T-helper 2 cell (primary cell): Measurements from ENCODE around the gene FABP7.
"Not testable (repeated sequence)": the region's sequence is repeated elsewhere in the genome, so short reads cannot be mapped to it uniquely, and the experiment has no call there.

ENCODE experiments used
- DNase-seq, 5 experiments: peaks; one replicate each; pipeline versions ENCODE4 v3.0.0 to v3.0.0-alpha.2; 2012 to 2022
- total RNA-seq, 2 donors: gene quantifications; one replicate each; lab custom pipeline; 2026; lab: John Stamatoyannopoulos, UW

FABP7 gene
- 0 reads per million in 2 donors for total RNA-seq

DNA sequence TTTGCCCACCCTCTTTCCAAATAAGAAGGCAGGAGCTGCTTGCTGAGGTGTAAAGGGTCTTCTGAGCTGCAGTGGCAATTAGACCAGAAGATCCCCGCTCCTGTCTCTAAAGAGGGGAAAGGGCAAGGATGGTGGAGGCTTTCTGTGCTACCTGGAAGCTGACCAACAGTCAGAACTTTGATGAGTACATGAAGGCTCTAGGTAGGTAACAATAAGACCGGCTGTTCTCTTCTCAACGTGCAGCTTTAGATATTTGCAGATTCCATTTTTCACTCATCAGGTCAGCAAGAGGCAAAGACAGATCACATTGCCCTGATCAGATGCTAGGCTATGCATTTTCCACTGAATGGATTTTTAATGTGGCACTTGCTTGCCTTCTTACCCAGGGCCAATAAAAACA lies at the start of gene FABP7:
TSS of gene FABP7 (plus strand) at position 50 of the 400 bp plus-strand sequence. CDS start at position 129, 79 bp downstream.
- DNase-seq, result no peak

DNA sequence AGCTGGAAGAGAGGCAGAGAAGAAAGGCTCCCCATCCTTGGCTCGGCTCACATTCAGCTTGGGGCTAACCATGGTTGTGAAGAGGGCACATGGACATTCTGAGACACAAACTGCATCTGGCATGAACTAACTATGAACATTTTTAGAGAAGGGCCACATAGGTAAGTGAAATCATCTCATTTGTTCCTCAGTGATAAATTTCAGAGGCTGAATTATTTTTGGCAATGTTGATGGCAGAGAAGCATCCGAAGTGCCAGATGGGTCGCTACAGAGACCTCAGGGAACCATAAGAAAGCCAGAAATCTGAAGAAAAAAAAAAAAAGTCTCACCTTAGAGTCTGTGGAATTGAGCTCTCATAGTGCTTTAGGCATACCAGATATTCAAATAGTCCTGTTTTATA lies 49.2 kb upstream of the FABP7 start:
- DNase-seq, result no peak

GRCh38 chr6:122730775-122731386 lies 48.6 kb upstream of the FABP7 start:
- peak in 1 of 5 experiments; percentile 35 for DNase-seq

GRCh38 chr6:122733259-122733658 lies 46.3 kb upstream of the FABP7 start:
- DNase-seq, result no peak

- DNase-seq, result no peak
Observed at GRCh38 chr6:122734529-122735395, 44.8 kb upstream of the FABP7 start.

GRCh38 chr6:122735582-122735981 lies 43.9 kb upstream of the FABP7 start:
- no peak for DNase-seq

DNA sequence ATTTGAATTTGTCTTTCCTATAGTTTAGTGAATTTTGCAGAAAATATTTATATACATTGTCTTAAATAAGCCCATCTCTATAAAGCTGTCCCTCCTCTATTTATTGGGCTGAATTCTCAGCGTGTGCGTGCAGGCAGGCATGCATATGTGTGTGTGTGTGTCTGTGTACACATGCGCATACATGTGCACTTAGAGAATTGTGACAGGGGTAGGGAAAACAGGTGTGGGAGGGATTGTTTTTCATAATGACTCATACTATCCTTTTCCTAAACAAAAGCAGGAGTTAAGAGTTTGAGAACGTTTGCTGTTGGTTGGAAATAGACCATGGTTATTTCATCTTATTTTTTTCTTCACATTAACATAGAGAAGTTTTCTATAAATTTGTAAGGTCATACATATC lies 43.4 kb upstream of the FABP7 start:
- DNase-seq, result no peak

- DNase-seq, result no peak
Observed at GRCh38 chr6:122736616-122737015, 42.9 kb upstream of the FABP7 start.

DNA sequence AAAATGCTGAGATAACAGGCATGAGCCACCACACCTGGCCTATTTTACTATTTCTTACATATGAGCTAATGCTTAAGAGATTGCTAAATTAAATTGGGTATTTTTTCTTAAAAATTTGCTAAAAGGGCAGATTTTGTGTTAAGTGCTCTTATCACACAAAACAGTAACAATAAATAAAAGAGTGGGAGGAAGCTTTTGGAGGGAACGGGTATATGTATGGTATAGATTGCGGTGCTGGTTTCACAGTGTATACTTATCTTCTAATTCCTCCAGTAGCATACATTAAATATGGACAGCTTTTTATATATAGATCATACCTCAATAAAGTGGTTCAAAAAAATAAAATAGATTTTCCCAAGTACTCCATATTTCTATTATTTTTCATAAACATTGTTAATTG lies 39.4 kb upstream of the FABP7 start:
- no peak for DNase-seq

DNA sequence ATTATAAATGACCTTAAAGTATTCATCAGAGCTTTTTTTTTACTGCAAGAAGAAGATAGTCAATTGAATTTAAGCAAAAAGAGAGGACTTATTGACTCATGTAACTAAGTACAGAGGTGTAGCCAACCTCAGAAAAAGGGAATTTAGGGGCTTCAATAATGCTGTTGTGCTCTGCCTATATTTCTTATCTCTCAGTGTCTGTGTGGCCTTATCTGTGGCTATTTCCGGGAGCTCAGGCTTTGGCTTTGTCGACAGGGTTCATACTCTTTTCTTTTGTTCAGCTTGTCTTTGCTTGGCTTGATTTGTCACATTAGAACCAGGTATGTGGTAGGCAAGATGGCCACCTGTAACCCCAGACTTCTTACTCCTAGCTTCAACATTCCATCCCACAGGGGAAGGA lies 38.6 kb upstream of the FABP7 start:
- DNase-seq, result no peak

GRCh38 chr6:122744247-122744646 lies 35.3 kb upstream of the FABP7 start:
- not testable (repeated sequence) for DNase-seq

DNA sequence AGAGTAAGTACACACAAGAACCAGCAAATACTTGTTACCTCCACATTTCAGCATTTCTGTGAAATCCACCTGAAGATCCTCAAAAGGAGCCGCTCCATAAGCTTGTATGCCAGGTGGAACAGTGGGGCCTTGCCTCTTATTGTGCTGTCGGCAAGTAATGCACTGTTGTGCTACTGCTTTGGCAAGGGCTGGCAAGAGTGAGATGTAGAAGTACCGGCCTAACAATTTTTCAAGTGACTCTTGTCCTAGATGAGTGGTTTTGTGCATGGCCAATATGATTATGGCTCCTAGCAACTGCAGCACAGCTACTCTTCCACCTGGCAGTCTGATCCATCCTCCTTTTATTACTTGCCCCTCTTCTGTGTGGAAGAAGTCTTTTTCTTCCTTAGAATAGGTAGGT lies 34.7 kb upstream of the FABP7 start:
- not testable (repeated sequence) for DNase-seq

- no peak for DNase-seq
Observed at GRCh38 chr6:122746688-122747087, 32.8 kb upstream of the FABP7 start.

DNA sequence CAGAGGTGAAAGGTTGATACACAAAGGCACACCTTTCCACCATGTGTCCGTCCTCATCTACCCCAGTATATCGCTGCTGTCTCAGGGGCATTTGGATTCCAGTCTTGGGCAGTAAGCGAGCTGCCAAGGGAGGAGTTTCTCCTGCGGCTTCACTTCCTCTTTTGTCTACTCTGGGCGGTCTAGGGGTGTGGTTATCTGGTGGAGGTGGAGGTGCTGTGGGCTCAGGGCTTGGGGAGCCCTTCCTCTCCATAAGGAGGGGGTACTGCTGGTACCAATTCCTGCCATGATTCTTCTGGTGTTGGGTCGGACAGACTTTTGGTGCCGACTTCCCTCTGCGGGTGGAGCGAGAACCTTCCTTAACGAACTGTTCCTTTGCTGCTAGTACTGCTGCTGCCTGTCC lies 31.9 kb upstream of the FABP7 start:
- DNase-seq, result no peak

GRCh38 chr6:122748945-122749344 lies 30.6 kb upstream of the FABP7 start:
- not testable (repeated sequence) for DNase-seq

DNA sequence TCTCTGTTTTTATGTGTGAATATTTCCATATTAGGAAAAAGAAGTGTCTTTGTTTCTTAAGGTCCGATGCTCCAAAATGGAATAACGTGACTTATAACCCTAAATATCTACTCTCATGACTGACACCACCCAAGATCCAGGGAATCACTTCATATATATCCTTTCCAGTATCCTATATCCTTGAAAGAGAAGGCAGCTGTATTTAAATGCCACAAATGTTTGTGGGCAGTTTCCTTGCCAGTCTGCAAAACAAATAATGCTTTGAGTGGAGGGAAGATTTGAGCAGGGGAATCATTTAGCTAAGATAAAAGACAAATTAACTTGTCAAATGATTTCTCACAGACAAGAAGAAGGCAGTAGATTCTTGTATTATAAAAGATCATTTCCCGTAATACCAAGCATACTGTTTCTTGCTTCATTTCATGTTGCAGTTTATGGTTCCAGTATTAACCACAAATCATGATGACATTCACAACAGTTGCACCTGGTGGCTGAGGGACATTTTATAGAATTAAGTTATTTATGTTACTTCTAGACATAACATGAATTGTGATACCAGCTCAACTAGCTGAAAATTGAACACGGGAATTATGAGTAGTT lies 30.0 kb upstream of the FABP7 start:
- DNase-seq, result no peak

DNA sequence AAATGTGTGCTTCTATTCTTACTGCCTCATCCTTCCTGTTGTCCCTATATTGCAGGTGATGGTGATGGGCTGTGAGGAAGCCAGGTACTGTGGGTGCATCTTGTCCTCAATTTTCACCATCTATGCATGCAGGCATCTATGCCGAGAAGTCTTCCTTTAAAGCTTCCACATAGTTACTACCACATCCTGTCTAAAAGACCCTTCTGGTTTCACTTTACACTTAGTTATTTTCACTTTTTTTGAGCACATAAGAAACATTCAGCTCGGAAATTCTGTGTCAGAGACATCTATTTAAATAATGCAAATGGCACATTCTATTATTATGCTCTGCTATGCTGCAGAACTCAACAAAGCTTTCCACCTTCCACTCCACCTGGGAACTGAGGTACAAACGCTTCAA lies 28.2 kb upstream of the FABP7 start:
- peak in 1 of 5 experiments; percentile 20 for DNase-seq

DNA sequence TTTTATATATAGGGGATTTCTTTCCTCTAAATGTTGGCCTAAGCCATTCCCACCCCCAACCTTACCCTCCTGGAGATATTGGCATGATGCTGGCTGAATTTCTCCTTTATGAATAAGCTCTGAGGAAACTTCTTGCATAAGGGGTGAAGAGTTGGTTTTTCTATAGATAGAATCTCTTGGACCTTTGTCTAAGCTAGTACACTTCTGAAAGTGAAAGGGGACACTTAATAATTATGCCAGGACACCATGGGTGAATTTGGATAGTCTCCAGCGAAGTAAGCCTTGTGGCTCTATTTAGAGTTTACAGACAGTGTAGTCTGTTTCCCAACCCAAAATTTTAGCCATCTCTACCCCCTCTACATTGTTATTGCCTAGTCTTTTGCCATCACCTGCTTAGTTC lies 27.1 kb upstream of the FABP7 start:
- DNase-seq, result no peak

DNA sequence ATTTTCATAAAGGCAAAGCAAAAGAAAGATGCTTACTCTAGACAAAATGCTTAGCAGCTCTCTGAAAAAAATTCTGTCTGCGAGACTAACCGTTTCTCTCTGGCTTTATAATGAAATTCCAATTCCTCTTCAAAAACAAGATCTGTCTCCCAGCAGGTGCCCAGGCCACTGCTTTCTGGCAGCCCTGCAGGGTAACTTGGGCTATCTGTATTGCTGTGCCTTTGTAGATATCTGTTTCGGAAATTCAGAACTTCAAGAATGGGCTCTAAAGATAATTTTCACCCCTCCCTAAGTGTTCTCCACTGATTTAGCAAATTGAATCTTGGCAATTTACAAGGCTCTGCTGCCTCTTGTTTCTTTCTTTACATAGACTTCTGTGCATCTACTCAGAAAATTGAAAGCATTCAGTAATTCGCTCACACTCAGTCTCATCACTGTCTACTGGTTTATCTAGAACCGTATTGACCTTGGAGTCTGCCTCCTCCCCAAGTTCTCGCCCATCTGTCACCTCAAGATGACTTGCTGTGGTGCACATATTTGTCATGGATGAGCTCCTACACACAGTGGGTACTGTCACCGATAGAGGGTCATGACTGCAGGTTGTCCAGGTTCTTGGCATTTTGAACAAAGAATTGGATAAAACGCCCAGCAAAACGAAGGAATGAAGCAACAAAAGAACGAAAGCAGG lies 26.4 kb upstream of the FABP7 start:
- no peak for DNase-seq

GRCh38 chr6:122753688-122754056 lies 25.8 kb upstream of the FABP7 start:
- no peak for DNase-seq

- no peak for DNase-seq
Observed at GRCh38 chr6:122754191-122754731, 25.3 kb upstream of the FABP7 start.

GRCh38 chr6:122755901-122756300 lies 23.6 kb upstream of the FABP7 start:
- no peak for DNase-seq

- no peak for DNase-seq
Observed at GRCh38 chr6:122758927-122759334, 20.6 kb upstream of the FABP7 start.
